CD4-positive, alpha-beta T cell treated with Interleukin-17A for 1 hour (primary cell): ENCODE results near the gene JAKMIP2.

Source experiments
- DNase-seq: peaks from one replicate; pipeline ENCODE4 v3.0.0-alpha.2; 2020

The JAKMIP2 gene

DNA sequence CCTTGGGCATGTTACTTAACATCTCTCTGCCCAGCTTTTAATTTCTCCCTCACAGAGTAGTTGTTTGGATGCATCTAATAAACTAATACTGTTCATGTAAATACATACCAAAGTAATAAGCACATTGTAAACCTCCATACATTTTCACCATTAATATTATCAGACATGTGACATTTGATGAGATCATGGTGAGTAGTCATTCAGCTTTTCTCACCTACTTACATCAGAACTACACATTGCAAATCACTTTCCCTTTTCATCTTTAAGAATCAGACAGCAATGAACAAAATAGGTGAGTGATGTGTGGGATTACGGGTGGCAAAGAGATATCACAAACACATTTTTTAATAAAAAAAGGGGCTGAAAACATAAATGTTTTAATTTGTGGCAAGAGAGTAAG, 89.3 kb downstream of the JAKMIP2 start:
- no peak for DNase-seq

DNA sequence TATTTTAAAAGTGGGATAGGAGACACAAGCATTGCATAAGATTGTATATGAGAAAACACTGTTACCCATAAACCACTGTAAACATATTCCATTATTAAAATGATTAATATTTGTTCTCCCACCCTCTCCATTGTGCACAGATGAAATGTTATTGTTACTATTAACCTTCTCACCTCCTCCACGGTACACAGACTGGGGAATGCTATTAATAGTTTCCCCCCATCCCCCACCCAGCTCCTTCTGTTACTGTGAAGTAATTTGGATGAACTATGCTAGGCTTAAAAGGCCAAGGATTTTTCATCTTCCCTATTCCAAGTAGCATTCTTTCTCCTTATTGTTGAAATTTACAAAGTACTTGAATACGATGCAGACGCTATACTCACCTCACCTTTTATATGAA, 91.4 kb downstream of the JAKMIP2 start:
- DNase-seq: no peak

DNA sequence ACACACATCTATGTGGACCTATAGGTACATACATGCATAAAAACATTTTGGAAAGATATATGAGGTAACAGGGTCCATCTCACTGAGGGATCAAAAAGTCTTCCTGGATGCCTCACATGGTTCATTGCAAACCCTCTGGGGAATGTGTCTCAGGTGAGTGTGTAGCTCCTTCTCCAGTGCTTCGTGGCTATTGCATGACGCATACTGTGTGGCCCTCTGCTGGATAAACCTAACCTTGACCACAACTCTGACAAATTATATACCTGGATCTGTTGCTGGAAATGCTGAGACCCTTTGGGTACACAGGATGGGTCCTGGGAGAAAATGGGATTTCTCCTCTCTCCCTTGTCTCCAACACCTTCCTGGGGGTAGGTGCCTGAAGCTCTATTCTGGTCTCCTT, 91.9 kb downstream of the JAKMIP2 start:
- no peak for DNase-seq

DNA sequence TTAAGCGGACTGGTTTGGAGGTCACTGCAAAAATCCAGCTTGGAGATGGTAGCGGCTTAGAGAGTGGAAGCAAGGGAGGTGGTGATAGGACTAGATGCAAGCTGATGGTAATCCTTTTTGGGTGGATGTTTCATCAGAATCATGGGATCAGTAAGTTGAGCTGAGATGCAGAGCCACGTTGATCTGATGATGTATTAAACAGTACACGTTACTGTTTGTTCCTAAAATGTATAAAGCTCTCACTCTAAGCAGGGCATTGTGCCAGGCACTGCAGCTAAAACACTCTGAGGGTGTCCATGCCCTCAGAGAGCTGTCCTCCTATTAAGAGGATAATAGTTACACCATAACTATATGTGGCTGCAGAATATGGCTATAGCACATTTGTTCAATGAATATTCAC, 93.1 kb downstream of the JAKMIP2 start:
- DNase-seq: no peak

DNA sequence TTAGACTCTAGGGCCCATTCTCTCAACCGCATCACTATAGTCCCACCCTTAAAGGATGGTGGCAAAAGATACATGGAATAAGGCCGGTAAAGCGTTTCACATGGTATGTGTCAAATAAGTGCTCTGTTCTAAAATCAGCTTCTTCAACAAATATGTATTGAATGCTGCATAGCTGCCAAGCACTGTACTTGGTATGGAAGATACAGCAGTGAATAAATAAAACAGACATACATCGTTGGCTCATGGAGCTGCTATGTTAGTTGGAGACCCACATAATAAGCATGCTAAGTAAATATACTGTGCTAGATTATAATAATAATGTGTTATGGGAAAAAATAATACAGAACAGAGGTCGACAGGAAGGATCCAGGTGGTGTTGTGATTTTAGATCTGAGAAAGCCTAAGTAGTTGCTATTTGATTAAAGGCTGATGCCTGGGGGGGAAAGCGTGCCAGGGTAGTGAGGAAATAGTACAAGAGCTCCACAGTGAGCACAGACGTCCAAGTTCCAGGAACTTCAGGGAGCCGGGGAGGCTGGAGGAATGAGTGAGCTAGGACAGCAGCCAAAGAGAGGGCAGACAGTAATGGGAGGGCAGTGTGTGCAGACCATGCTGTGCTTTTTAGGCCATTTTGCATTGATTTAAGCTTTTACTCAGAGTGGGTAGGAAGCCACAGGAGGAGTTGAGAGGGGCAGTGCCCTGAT, 93.7 kb downstream of the JAKMIP2 start:
- DNase-seq: no peak

DNA sequence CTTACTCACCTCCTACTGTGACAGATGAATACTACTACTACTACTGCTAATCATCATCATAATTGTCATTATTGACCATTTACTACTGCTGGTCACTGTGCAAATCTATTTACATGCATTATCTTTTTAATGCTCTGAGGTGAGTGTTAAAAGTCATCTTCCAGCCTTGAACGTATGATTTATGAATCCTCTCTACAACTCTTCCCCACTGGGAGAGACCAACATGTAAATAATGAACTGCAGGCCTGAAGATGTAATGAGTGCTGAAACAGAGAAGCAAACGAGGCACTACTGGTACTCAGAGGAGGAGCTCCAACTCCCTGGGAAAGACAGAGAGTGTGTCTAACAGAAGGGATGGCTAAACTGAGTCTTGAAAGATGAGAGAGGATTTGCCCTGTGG, 95.4 kb downstream of the JAKMIP2 start:
- no peak for DNase-seq

DNA sequence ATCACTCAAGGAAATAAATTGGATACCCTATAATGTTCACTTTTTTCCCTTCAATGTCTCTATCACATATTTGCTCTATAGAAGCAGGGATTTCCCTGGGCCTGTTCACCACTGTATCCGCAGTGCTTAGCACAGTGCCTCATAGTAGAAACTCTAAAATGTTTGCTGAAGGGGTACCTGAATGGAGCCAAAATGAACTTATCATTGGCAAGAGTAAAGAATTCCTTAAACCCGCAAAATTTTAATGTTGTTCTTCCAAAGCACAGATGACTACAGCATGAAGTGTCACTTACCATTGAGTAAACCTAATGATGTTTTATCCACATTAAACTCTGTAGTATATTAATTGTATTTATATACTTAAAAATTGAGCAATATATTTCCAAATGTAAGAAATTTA, 96.1 kb downstream of the JAKMIP2 start:
- no peak for DNase-seq

DNA sequence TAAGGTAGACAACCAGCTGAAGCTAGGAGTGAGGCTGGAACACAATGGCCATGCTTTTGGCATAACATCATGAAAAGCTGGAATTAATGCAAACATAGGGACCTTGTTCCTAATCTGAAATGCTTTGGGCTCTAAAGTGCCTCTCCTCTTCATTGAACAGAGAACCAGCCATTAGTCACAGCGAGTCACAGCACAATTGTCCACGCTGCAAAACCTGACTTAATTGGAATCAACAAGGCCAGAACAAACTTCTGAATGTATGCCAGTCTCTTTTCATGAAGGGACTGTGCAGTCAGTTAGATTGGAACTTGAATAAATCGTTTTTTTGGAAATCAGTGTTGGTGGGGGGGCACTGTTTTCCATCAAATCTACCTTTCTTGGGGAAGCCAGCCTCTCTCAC, 96.5 kb downstream of the JAKMIP2 start:
- no peak for DNase-seq

DNA sequence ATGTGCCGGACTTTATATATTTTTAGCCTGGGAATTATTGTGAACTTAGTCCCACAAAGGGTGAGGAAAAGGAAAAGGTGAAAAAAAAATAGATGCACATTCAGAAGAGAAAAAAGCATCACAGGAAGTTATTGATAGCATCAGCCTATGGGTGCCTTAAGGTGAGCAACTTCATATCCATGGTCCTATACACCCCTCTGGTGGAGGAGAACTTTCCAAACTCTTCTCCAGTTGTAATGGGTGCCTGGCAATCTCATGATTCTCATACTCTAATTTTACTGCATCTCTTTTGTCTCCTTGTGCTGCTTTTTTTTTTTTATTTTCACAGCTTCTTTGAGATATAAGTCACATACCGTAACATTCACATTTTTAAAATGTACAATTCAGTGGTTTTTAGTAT, 107.4 kb downstream of the JAKMIP2 start:
- DNase-seq: no peak

DNA sequence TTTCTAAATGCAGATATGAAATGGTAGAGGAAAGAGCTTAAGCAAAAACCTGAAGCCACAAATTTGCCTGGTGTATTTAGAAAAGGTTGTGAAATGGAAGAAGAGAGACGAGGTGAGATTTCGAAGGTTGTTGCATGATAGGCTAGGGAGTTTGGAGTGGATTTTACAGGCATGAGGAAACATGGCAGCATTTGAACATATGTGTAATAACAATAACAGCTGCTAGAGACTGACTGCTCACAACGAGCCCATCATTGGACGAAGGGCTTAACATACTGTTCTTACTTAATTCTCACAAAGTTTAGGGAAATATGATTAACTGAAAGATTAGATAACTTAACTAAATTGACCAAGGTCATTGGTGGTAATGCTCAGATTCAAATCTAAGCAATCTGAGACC, 108.1 kb downstream of the JAKMIP2 start:
- DNase-seq: no peak

DNA sequence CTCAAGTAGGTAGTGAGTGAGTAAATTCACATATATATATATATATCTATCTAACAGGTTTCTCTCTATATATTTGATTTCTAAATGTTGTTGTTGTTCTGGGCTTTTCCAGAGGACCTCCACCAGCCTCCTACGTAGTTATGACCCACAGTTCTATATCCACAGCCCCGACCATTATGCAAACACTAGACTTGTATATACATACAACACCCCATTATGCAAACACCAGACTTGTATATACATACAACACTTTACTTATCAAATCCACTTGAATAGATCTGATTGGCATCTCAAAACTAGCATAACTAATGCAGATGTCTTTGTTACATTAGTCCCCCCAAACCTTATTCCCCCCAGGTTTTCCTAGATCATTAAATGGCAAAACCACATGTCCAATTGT, 108.7 kb downstream of the JAKMIP2 start:
- DNase-seq: no peak

DNA sequence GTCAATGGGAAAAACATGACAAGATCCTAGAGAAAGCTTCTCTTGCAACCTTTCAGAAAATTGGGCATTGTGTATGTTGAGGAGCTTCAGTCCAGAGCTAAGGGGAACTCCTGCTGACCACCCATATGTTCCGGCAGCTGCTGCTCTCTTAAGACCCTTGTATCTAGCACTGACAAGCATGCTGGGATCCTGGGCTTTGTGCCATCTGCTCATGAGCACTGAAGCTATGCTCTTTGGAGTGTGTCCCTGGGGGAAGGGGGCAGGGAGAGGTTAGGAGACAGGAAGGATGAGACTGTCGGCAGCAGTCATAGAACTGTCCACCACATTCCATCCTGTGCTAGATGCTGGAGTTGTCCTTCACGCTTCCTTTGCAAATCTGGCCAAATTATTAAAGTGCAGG, 109.3 kb downstream of the JAKMIP2 start:
- DNase-seq: no peak

DNA sequence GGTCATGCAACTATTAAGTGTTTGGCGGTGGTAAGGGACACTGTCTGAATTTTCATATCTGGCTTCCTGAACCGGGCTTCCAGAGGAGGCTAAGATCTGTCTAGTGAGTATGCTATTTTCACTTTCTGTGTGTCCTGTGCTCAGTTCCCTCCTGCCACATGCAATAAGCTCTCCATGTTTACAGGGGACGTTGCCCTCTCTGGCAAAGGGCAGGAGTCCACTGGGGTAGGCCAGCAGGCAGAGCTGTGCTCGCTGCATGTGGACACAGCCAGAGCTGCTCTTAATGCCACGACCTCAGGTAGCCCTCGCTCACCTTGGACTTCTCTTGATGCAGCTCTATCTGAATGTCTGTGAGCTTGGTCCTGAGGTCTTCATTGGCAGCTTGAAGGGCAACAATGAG, 111.2 kb downstream of the JAKMIP2 start:
- DNase-seq: no peak

DNA sequence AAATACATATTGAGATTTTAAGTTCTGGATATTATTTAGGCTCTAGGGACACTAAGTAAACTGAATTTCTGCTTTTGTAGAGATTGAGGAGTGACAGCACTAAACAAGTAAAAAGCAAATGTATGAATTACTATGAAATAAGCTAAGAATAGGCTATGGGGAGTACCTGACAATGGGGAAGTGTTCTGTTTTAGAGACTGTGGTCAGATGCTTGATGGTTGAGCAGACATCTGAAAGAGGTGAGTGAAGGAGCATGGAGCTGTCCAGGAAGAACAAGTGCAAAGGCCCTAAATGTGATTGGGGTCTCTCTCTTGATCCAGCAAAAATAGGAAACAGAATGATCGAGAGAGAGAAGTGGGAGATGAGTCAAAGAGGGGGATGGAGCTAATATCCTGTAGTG, 111.7 kb downstream of the JAKMIP2 start:
- no peak for DNase-seq

DNA sequence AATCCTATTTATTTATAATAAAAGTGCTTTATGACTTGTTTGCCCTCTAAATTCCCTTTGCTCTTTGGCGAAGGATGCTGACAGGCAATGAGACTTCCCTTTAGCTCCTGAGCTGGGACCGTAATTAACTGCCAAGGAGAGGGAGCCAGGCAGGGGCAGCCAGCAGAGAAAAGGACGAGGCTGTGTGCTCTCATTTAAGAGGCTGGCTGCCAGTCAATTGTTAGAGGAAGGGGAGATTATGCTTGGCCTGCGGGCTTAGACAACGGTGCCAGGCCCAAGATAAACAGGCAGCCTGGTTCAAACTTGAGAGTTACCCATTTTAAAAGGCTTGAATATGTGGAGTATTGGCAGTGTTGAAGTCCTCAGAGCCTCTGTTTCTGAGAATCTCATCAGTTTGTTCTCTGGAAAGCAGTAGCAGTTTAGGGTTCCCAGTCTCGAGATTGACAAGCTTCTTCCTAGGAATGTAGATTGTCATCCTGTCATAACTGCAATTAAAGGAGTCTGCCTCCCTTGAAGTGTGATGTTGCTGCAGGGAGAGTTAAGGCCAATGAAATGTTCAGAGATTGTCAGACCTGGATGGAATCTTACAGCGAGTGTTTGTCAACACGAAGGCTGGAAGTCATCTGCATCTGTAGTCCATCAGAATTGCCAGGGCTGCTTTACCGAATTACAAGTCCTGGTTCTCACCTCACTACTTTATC, 113.2 kb downstream of the JAKMIP2 start:
- no peak for DNase-seq

DNA sequence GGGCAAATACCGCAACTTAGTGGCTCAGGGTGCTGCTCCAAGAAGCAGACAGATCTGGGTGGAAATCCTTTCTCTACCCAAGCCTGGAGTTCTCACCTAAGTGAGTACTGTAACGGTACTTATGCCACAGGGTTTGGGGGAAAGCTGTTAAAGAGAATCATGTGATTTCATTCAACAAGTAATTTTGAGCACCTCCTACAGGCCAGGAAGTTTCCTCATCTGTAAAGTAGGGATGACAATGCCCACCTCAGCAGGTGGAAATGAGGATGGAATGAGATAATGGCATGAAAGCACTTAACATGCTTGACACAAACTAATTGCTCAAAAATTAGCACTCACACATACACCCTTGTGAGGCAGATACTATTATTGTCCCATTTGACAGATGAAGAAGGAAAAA, 114.1 kb downstream of the JAKMIP2 start:
- DNase-seq: no peak

DNA sequence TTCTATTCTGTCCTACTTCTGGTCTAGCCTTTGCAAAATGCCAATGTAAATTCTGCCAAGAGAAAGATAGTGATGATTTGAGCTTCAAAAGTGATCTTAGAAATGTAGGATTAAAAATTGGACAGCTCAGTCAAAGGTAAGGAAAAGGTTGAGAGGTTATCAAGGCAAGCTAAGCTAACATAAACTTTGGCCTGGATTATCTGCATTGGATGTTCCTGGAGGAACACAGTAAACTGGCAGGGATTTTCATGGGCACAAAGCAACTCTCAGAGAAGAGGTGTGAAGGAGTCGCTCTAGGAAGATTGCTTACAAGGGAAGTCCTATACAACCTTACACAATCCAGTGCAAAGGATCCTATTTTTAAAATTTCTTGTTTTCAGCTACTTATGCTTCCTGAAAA, 115.2 kb downstream of the JAKMIP2 start:
- no peak for DNase-seq

DNA sequence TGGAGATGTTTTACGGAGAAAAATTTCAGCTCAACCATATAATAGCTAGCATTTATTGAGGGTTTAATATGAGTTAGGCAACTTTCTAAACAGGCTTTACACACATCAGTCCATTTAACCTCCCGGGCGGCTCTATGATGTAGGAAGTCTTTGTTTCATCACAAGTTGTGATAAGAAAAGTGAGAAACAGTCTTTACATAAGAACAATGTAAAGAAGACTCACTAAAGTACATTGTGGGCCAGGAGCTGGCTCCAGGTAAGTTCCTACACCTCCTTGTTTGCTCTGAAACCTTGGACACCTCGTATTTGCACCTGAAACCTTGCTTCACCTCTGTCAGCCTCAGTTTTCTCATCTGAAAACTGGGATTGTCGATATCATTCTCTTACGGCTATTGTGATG, 116.1 kb downstream of the JAKMIP2 start:
- no peak for DNase-seq

DNA sequence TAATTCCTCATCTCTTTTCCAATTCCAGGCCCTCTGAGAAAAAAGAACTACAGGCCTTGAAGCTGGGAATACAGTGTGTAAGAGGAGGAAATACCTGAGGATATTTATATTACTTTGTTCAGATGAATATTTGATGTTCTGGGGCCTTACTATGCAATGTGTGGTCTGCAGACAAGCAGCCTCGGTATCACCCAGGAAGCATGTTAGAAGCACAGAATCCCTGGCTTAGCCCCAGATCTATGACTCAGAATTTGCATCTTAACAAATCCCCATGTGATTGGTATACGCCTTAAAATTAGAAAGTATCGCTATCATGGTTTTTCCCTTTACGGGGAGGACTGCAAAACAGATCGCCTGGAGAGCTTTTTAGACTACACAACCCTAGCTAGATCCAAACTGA, 121.0 kb downstream of the JAKMIP2 start:
- DNase-seq: no peak

DNA sequence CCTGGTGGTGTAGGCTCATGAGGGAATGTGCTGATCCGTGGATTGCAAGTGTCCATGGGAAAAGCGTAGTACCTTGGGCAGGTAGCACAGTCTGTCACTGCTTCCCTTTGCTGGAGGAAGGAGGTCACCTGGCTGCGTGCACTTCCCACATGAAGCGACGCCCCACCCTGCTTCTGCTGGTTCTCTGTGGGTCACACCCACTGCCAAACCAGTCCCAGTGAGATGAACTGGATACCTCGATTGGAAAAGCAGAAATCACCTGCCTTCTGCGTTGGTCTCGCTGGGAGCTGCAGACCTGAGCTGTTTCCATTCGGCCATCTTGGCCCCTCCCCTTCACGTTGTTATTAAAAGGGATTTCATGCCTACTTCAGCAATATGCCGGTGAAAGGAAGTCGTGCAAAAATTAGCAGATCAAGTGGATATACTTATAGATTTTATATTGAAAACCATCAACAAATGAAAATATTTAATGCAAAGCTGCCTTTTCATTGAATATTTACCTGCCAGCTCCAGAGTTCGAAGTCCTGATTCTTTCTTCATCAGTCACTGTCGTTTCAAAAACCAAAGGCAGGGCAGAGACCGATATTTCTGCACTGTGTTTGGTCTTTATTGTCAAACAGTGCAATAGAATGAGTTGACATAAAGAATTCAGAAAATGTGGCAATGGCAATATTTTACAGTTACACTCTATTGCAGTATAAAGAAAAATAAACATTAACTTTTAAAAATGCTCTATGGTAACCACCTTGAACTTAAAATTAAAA, 123.2 kb downstream of the JAKMIP2 start:
- no peak for DNase-seq

DNA sequence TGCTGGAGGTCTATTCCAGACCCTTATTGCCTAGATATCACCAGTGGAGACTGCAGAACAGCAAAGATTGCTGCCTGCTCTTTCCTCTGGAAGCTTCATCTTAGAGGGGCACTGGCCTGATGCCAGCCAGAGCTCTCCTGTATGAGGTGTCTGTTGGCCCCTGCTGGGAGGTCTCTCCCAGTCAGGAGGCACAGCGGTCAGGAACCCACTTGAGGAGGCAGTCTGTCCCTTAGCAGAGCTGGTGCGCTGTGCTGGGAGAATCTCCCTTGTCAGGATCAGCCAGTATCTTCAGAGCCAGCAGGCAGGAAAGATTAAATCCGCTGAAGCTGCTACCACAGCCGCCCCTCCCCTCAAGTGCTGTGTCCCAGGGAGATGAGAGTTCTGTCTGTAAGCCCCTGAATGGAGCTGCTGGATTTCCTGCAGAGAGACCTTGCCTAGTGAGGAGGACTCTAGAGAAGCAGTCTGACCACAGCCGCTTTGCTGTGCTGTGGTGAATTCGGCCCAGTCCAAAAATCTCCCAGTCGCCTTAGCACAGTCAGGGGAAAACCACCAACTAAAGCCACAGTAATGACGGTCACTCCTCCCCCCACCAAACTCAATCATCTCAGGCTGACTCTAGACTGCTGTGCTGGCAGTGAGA, 124.1 kb downstream of the JAKMIP2 start:
- DNase-seq: no peak

DNA sequence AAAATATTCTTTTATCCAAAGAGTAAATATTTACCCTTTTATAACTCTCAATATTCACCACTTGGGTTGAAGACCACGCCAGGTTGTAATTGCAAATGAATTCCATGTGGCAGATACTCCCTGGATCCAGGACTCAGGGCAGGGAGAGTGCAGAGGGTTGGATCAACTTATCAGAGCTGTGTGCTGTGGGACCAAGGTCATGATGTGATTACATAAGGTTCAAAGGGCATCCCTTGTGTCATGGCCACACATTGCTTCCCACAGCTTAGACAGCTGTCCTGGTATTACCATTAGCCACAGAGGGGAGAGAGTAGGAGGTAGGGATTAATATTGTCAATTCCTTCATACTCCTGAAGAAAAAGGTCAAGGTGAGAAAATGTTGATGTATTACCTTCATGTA, 133.9 kb downstream of the JAKMIP2 start:
- DNase-seq: no peak

DNA sequence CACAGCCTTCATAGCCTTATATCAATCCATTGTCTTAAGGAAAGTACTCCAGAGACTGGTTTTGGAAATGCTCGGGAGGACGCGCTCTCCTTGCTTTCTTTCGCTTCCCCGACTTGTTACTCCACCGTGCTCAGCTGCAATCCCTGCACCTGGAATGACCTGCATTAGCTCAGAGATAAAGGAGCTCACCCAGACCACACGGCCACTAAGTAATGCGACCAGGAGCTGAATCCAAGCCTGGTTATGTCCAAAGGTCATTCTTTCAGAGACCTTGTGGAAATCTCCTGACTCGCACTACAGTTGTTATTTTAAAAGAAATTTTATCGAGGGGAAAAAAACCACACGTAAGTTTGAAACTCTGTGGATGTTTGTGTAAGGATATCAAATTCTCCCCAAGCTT, 137.3 kb downstream of the JAKMIP2 start:
- DNase-seq: no peak

DNA sequence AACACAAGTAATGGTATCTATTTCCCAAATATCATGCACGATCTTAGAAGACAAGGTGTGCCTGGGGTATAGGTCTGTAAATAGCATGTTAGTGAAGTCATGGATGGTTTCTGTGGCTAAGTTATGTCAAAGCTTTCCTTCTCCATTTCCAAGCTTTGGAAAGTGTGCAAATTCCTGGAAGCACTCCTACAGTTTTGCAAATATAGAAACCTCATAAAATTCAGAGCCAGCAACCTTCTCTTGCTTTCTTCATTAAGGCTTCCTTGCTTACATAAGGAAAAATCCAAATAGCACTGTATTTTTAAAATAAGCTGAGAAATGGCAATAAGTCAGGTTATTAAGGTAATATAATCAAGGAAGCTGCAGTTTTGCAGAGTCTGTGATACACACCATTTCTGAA, 138.1 kb downstream of the JAKMIP2 start:
- no peak for DNase-seq
